ENCODE results near the gene GSG1. TPM values are rescaled to one million over a fixed set of nuclear protein-coding genes. Genes with fewer than 3 reads are reported as not detected.

Gene GSG1
- total and polyA plus RNA-seq, 2 of the 8 experiments (the other 6 are each of a cell fraction or from before 2014, with no cell fraction given), result 0.89 to 1.4 TPM

- TF ChIP-seq SP2 (IDR thresholded peaks at IDR 0.05; ENCODE audit: low read length), result no peak
- no peak for TF ChIP-seq RXRA (IDR thresholded peaks at IDR 0.05; ENCODE audit: insufficient read depth, low read depth, low read length)
- no peak for TF ChIP-seq JUND (IDR thresholded peaks at IDR 0.05; ENCODE audit: low read length)
- no peak for TF ChIP-seq HDAC6 (IDR thresholded peaks at IDR 0.05; ENCODE audit: low read depth, low read length)
- no peak for TF ChIP-seq FOSL1 (IDR thresholded peaks at IDR 0.05; ENCODE audit: insufficient read depth, low read depth, low read length)
- TF ChIP-seq CBX8 (IDR thresholded peaks at IDR 0.05; ENCODE audit: borderline replicate concordance, low read depth, low read length), result no peak
- no peak for TF ChIP-seq SAP30 (IDR thresholded peaks at IDR 0.05; ENCODE audit: insufficient read depth, insufficient replicate concordance, low read length)
- TF ChIP-seq RAD21 (IDR thresholded peaks at IDR 0.05 in 1 of 2, conservative IDR thresholded peaks at IDR 0.05 in 1 of 2; ENCODE audit: low read depth in 2 of 2, low read length in 2 of 2), result no peak
- no peak for TF ChIP-seq SIX5 (IDR thresholded peaks at IDR 0.05; ENCODE audit: low read depth, low read length)
Measured at GRCh38 chr12:13039328-13039956, 64.0 kb downstream of the GSG1 start (continued).

Data from H1 (cell line).